IPS-11a (cell line): Measurements from ENCODE around the gene YWHAQ.

Experiments
- H3K4me3 ChIP-seq: one replicate; pipeline ENCODE4 v1.5.1; 2013; ENCODE audit warnings: low read depth, low read length, control low read depth

Gene YWHAQ

GRCh38 chr2:9655441-9656269 lies 24.9 kb upstream of the YWHAQ start:
- no peak overlapping the region for H3K4me3 ChIP-seq

- H3K4me3 ChIP-seq, result no peak overlapping the region
These were observed 23.8 kb upstream of the YWHAQ start for GRCh38 chr2:9654452-9655100.

DNA sequence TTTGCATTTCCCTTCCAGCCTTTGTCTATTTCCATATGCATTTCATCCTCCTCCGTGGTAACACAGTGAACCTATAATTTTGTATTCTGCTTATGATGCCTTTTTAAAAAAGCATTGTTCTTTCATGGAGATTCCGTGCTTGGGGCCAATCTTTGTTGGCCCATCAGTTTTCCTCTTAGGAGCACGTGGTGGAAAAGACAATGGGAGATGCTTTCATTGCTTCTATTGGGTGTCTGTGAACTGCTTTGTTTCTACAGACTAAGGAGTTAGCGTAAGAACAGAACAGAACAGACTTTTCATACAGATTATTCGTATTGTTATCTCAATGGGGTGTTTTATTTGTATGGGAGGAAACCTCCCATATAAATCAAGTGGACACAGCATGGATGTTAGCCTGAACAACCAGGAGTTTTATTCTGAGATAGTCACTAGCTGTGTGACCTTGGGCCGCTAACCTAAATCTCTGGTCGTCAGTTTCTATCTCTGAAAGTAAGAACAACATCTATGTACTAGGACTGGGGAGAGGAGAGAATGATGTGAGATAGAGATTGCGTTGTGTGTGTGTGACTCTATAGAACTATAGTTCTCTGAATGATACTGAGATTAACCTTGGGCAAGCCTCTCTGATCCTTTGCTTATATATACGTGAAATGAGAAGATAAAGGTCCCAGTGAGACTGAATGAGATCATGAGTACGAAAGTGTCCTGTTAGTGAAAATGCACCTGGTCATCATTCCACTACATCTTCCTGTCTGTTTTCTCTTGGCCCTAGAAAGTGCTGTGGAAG lies 22.9 kb upstream of the YWHAQ start:
- no peak overlapping the region for H3K4me3 ChIP-seq

DNA sequence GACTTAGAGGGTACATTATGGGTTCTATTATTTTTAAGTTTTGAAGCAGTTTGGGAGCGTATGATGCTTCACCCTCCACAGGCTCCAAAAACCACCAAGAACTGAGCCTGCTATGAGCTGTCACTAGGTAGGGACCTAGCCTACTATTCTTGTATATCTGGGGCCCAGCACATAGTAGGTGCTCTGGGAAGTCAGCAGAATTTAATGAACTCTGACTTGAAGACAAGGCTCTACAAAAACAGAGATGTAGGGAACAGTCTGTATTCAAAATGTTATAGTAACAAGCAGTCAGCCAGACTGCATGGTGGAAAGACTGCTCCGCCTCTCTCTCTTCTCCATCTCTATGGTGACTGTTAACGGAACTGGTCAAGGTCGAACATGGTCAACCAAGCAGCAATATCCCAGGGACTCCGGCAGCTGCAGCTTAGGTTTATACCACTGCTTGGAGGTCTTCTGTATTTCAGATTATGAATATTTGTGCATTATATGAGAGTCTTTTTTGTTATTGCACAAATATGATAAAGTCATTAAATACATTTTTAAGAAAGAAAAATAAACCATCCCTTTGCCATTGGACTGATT lies 22.2 kb upstream of the YWHAQ start:
- H3K4me3 ChIP-seq, result no peak overlapping the region

DNA sequence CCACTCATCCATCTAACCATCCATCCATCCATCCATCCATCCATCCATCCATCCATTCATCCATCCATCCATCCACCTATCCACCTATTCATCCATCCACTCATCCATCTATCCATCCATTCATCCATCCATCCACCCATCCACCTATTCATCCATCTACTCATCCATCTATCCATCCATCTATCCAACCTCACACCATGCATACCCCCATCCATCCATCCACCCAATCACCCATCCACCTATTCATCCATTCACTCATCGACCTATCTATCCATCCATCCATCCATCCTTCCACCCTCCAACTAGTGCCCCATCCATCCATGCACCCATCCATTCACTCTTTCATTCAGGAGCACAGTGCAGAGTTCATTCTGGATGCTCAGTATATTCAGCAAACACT lies 21.5 kb upstream of the YWHAQ start:
- H3K4me3 ChIP-seq, result no peak overlapping the region

GRCh38 chr2:9650119-9650821 lies 19.5 kb upstream of the YWHAQ start:
- no peak overlapping the region for H3K4me3 ChIP-seq

- H3K4me3 ChIP-seq, result no peak overlapping the region
These were observed 18.5 kb upstream of the YWHAQ start for GRCh38 chr2:9649261-9649660.

- no peak overlapping the region for H3K4me3 ChIP-seq
These were observed 18.0 kb upstream of the YWHAQ start for GRCh38 chr2:9648821-9649220.

DNA sequence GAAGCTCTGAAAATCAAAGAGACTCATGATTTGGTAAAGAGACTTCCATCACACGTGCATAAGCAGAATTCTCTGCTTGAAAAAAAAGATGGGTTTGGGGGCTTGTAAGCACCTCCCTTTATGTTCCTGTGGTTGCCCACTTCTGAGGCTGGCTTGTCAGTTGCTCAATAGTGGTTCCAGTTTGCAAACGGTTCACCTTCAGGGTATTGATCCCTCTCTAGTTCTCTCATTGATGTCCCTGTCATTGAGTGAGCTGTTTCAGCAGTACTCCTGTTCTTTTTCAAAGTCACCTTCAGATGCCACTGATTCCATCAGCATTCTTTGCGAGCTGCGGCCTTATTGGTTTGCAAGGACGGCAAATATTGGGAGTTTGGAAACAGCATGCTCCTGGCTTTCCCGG lies 17.1 kb upstream of the YWHAQ start:
- no peak overlapping the region for H3K4me3 ChIP-seq

DNA sequence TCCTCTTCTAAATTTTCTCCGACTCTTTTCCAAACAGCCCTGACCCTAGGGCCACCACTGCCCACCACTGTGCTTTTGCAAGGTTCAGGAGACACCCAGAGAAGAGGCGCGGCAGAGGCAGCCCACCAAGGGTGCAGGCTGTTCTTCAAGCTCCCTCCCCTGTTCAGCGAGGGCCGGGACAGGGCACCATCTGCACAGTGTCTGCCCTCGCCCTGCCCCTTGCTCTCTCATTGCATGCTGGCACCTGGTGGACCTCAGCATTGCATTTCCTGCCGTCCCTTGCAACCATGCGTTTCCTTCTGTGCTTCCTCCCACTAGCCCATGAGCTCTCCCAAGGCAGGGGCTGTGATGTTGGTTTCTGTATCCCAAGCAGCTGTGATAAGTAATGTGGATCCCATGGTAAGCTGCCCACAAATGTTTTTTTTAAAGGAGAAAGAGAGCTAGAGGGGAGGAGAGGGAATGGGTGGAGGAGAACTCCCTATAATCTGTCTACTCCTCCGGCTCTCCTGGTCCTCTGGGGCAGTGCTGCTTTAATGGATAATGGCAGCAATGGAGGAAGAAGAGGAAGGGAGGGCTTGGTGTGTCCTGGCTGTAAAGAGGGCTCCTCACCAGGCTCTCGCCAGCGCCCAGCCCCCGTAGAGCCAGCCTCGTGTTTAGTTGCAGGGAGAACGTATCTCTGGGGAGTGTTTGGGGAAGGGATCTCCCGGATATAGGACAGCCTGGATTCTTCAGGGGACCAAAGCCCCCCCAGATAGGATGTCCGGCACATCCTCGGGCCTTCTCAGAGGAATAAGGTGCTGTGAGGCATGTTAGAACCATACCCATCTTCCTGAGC lies 15.6 kb upstream of the YWHAQ start:
- no peak overlapping the region for H3K4me3 ChIP-seq

- no peak overlapping the region for H3K4me3 ChIP-seq
These were observed 13.8 kb upstream of the YWHAQ start for GRCh38 chr2:9644603-9645002.

- no peak overlapping the region for H3K4me3 ChIP-seq
These were observed 13.2 kb upstream of the YWHAQ start for GRCh38 chr2:9644021-9644420.

GRCh38 chr2:9641641-9642040 lies 10.8 kb upstream of the YWHAQ start:
- H3K4me3 ChIP-seq, result no peak overlapping the region

DNA sequence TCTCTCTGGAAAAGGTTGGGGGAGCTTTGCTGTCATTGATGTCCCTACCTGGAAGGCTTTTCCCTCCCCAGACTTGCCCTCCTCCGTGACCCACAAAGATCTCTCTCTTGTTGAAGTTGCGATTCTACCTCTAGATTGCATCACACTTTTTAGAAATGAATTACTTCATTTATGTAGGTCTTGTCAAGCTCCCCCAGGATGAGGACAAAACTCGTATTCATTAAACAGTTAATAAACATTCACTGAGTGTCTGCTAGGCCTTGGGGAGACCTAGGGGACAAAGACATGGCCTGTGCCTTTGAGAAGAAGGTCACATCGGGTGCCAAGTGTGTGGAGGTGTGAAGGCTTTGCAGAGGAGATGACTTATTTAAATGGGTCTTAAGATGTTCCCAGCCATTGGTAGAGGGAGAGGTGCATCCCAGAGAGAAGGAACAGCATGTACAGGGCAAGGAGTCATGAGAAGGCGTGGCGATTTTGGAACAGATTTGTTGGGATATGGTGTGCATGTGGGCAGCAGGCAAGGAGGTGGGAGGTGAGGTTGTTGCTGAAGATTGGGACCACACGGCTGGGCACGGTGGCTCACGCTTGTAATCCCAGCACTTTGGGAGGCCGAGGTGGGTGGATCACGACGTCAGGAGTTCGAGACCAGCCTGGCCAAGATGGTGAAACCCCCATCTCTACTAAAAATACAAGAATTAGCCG lies 9.8 kb upstream of the YWHAQ start:
- no peak overlapping the region for H3K4me3 ChIP-seq

- no peak overlapping the region for H3K4me3 ChIP-seq
These were observed 9.0 kb upstream of the YWHAQ start for GRCh38 chr2:9639740-9640343.

GRCh38 chr2:9639000-9639602 lies 8.3 kb upstream of the YWHAQ start:
- H3K4me3 ChIP-seq, result no peak overlapping the region

GRCh38 chr2:9638532-9638931 lies 7.7 kb upstream of the YWHAQ start:
- no peak overlapping the region for H3K4me3 ChIP-seq

- no peak overlapping the region for H3K4me3 ChIP-seq
These were observed 6.5 kb upstream of the YWHAQ start for GRCh38 chr2:9637330-9637729.

DNA sequence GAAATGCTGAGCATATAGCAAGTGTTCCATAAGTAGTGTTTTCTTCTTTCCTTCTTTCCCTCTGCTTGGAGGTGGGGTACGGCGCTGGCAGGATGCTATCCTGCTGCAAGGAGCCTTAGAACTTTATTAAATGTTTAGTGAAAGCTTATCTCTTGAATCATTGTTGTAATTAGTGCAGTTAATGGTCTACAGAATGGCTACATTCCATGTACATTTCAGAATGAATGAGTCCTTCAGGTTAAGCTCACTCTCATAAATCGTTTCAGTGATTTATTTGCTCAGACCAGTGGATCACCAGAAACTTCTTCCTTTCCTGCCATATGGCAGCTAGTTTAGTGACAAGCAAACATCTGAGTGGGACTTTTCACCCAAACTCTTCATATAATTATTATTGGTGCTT lies 3.3 kb upstream of the YWHAQ start:
- no peak overlapping the region for H3K4me3 ChIP-seq
